GM18858 (cell line): ENCODE data around the gene CELF1.

Experiments
- ATAC-seq: cut with Tn5 transposase; IDR thresholded peaks from one replicate; pipeline ENCODE4 v1.9.1; 2021; ENCODE audit not compliant: unreplicated experiment

CELF1 gene

DNA sequence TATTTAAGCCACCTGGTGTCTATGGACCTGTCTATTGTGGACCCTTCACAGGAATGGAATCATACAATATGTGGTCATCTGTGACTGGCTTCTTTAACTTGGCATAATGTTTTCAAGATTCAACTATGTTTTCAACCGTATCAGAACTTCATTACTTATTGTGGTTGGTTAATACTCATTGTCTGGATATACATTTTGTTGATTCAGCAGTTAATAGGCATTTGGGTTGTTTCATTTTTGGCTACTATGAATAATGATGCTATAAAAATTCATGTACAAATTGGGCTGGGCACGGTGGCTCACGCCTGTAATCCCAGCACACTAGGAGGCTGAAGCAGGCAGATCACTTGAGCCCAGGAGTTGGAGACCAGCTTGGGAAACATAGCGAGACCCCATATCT, 101.5 kb downstream of the CELF1 start:
- no peak for ATAC-seq

DNA sequence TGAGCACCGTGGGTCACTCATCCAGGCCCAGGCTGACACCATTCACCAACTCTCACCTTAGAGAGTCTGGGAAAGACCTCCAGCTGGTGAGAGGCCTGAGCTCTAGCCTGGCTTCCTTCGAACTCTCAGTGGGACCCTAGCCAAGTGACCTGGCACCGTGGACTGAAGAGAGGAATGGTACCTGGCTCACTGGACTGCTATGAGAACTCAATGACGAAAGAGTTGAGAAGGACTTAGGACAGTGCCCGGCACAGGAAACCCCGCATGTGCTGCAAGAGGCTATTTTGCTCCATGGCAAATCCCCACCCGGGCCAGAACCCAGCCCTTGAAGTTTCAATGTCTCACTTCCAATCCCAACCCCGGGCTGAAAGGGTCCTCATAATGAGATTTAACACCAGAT, 103.4 kb downstream of the CELF1 start:
- no peak for ATAC-seq

DNA sequence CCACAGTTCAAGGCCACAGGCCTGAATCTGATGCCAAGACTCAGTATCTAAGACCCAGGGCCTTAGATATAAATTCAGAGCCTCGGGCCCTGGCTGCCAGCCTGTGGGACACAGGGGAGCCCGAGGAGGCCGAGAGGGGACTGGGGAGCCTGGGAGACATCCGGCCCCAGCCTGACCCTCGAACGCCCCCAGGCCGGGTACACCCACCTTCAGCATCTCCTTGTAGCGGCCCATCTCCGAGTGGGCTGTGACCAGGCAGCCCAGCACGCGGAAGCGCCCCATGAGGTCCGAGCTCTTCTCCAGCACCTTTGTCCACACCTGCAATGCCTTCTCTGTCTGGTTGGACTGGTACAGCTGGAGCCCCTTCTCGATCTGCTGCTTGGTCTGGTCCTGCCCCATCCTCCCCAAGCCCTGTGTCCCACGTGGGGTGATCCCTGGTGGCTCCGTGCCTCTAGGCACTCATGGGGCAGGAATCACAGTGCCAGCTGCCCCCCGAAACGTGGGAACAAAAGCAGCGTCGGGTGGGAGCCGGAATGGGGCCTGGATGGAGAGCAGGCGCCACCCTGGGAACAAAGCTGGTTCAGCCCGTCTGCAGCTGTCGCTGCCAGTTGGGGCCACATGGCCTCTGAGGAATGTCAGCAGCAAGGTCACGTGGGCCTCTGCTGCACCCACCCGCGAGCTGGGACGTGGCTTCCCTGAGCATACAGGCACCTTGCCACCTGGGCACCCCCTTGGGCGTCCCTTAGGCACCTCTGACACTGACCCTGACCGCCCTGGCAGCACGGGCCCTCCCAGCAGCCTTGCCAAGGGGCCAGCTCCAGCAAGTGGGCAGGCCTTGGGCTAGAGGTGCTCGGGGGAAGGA, 104.1 kb downstream of the CELF1 start, which contains the start of gene RAPSN:
Gene RAPSN (minus strand): TSS at position 571 of the 862 bp plus-strand sequence. CDS start 172 bp downstream, at position 399.
- ATAC-seq = no peak

GRCh38 chr11:47447906-47448305, 105.0 kb downstream of the CELF1 start:
- ATAC-seq = no peak

GRCh38 chr11:47446833-47447232, 106.1 kb downstream of the CELF1 start:
- ATAC-seq = no peak

DNA sequence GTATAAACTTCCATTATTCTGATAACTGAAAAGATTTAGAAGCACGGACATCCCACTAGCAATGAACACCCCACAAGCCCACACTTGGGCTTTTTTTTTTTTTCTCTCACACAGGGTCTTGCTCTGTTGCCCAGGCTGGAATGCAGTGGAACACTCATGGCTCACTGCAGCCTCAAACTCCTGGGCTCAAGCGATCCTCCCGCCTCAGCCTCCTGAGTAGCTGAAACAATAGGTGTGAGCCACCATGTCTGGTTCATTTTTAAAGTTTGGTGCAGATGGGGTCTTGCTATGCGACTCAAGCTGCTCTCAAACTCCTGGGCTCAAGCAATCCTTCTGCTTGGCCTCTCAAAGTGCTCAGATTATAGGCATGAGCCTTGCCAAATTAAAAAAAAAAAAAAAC, 107.1 kb downstream of the CELF1 start:
- no peak for ATAC-seq

DNA sequence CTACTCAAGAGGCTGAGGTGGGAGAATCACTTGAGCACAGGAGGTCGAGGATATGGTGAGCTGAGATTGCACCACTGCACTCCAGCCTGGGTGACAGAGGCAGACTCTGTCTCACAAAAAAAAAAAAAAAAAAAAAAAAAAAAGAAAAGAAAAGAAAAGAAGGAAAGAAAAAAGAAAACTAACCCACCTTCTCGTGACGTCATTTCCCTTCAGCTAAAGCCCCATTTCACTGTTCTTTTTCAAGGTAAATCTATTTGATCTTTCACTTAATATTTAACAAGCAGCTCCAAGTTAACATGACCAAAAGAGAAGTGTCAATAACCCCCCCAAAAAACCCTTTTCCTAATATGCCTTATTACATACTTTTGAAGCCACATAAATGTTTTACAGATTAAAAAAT, 109.1 kb downstream of the CELF1 start:
- no peak for ATAC-seq

DNA sequence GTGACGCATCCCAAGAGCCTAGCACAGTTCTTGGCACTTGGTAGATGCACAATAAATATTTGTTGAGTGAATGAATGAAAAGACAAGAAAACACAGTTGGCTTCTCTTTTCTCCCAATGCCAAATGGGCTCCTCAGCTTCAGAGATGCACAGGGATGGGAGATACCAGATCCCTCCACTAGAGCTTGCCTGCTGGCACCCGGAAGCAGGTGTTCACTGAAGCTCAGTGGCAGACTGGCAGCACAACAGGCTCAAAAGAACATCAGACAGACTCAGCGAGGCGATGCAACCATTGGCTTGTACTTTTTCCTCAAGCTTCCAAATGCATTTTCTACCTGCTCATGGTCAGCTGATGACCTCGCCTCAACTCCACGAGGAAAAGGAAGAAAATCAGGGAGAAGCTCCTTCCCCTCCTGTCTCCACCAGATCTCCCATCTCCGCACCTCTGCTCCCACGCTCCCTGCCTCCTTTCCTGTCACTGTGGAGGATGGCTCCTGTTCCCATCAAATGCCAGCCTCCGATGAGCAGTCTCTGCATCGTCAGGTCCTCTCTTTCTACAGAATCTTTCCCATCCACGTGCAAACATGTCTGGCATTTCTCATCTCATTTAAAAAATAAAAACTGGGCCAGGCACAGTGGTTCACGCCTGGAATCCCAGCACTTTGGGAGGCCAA, 109.8 kb downstream of the CELF1 start:
- no peak for ATAC-seq

DNA sequence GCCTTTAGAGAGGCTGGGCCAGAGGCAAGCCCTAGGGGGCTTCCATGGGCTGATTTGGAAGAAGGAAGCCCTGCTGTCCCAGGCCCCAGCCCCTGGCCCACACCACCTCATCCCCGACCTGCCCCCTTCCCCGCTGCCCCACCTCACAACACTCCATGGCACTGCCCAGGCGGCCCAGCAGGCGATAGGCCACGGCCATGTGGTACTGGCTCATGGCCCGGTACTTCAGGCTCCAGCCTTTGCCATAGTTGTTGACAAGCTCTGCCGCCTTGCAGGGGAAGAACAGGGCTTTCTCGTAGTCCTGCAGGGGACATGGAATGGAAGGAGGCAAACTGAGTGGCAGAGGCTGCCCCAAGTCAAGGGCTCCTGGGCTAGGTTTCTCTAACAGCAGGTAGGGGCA, 110.4 kb downstream of the CELF1 start:
- ATAC-seq = no peak

DNA sequence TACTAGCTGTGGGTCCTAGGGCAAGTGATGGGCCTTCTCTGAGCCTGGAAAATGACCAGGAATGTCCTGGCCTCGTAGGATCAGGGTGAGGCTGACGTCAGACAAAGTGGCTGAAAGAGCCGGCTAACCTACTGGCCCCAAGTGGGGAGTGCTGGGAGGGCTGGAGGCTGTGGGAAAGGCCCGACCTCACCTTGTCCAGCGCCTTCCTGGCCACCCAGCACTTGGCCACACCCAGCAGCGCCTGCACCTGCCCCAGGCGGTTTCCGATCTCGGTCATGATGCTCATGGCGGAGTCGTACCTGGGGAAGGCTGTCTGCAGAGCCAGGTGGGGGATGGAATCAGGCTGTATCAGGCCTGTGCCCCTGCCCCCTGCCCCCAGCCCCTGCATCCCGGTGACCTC, 111.5 kb downstream of the CELF1 start:
- no peak for ATAC-seq

- no peak for ATAC-seq
Measured at GRCh38 chr11:47440054-47440476, 112.9 kb downstream of the CELF1 start.

GRCh38 chr11:47438721-47439120, 114.2 kb downstream of the CELF1 start:
- ATAC-seq = no peak

DNA sequence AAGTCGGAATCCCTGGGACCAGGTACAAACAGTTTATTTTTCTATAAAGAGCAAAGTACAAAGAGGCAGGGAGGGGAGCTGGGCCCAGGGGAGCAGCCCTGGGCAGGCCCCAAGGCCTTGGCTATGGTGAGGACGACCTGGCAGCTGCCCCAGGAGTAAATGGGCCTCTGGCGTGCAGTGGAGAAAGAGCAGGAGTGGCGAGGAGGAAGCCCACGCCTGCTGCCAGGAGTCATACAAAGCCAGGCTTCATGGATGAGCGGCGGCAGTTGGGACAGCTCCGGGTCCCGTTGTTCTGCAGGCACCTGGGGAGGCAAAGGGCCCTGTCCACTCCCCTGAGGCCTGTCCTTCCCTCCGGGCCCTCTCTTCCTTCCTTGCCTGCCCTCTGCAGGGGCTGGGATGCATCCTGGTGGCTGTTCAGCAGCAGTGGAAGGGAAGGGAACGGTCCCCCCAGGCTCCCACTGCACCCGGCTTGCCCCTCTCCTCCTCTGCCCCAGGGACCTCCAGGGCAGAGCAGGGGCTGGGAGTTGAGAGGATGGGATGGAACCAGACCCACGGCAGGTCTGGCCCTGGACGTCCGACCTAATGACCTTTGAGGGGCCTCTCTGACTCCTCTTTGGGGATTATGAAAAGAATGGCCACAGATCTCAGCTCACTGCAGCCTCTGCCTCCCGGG, 115.0 kb downstream of the CELF1 start:
- no peak for ATAC-seq

DNA sequence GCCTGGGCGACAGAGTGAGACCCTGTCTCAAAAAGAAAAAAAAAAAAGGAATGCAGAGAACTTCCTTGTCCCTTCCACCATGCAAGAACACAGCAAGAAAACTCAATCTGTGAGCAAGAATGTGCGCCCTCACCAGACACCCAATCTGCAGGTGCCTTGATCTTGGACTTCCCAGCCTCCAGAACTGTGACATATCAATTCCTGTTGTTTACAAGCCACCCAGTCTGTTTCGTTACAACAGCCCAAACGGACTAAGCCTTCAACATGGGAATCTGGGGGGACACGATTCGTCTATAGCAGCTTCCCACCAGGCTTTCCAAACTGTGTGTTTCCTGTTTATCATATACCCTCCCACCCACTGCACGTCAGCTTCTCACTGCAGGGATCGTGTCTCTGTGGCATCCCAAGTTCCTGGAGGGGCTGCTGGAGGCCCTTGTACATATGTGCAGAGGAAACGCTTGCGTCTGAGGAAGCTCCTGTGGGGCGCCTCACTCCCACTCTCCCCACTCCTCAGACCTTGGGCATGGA, 115.7 kb downstream of the CELF1 start:
- ATAC-seq = no peak

DNA sequence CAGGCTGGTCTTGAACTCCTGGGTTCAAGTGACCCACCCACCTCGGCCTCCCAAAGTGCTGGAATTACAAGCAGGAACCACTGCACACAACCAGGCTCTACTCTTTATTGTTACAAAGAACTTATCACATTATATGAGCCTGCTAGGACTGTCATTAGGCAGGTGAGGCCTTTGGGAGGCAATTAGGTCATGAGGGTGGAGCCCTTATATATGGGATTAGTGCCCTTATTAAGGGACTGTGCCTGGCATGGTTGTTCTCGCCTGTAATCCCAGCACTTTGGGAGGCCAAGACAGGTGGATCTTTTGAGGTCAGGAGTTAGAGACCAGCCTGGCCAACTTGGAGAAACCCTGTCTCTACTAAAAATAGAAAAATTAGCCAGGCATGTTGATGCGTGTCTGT, 116.2 kb downstream of the CELF1 start:
- no peak for ATAC-seq

GRCh38 chr11:47435687-47436086, 117.2 kb downstream of the CELF1 start:
- ATAC-seq = no peak

- ATAC-seq = no peak
Measured at GRCh38 chr11:47434011-47434786, 118.7 kb downstream of the CELF1 start.

- no peak for ATAC-seq
Measured at GRCh38 chr11:47433157-47433556, 119.8 kb downstream of the CELF1 start.

- ATAC-seq = no peak
Measured at GRCh38 chr11:47431356-47432083, 121.4 kb downstream of the CELF1 start.

DNA sequence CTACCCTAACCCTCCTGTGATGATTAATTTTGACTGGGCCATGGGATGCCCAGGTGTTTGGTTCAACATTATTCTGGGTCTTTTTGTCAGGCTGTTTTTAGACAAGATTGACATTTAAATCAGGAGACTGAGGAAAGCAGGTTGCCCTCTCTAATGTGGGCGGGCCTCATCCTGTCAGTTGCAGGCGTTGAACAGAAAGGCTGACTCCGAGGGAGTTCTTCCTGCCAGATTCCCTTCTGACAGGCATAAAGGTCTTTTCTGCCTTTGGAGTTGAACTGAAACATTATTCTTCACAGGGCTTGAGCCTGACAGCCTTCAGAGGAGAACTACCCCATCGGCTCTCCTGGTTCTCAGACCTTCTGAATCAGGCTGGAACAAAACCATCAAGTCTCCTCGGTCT, 122.4 kb downstream of the CELF1 start:
- no peak for ATAC-seq
